Pancreas (tissue), 10 donors: ENCODE data around the gene TRPM8. TPM values are rescaled to one million over a fixed set of nuclear protein-coding genes. Genes with fewer than 3 reads are reported as not detected.
A peak's percentile ranks its signal among the peaks of the same experiment; 100 is the strongest.

Experiments
- ATAC-seq, 4 donors: fragments of 200-7000 bp; cut with Tn5 transposase; one replicate each; pipeline versions ENCODE4 v1.8.0 to v1.9.1; 2020; ENCODE audit warnings: mild to moderate bottlenecking in 4 of 4, moderate library complexity in 4 of 4
- DNase-seq, 6 donors: peaks; one replicate each; pipeline ENCODE4 v3.0.0-alpha.2; 2020
- FAIRE-seq: peaks from 2 replicates; lab custom pipeline; 2012; peaks lifted over from hg19 to GRCh38; lab: Jason Lieb, UNC
- H3K27ac ChIP-seq, 4 donors: fragments of 200-600 bp; sonication (generic); 1 replicate in 3 of 4; 2 replicates in 1 of 4; pipeline versions ENCODE4 v1.5.0 to v1.8.0; 2020
- H3K27me3 ChIP-seq, 4 donors: fragments of 200-600 bp; one replicate each; pipeline ENCODE4 v1.8.0; 2021
- H3K36me3 ChIP-seq, 3 donors: fragments of 200-600 bp; sonication (generic) in 1 of 3; one replicate each; pipeline versions ENCODE4 v1.5.0 to v1.8.0; 2020 to 2021
- H3K4me1 ChIP-seq, 3 donors: fragments of 200-600 bp; one replicate each; pipeline ENCODE4 v1.8.0; 2021
- H3K4me3 ChIP-seq, 4 donors: fragments of 200-600 bp; sonication (generic) in 2 of 4; one replicate each; pipeline versions ENCODE4 v1.5.0 to v1.8.0; 2020 to 2021
- H3K9me3 ChIP-seq, 4 donors: fragments of 200-600 bp; one replicate each; pipeline ENCODE4 v1.8.0; 2021
- CTCF ChIP-seq, 4 donors: fragments of 200-600 bp; sonication (generic) in 3 of 4; IDR thresholded peaks; one replicate each; pipeline versions ENCODE4 v1.5.0 to v1.8.0; 2021; ENCODE audit warnings: antibody characterized with exemption in 4 of 4
- WGBS, 2 donors: extraction: QIAGEN DNeasy Blood & Tissue Kit; methylation state at CpG; one replicate each; pipeline ENCODE4 v1.1.7; 2013; 5-methylcytosine and 5-hydroxymethylcytosine counted together
- intact Hi-C, 3 donors: fragments of 100-400 bp; cut with DNase I; formaldehyde crosslinking; loops; one replicate each; pipeline versions ENCODE4 v1.11.1 to v1.14.2; 2022
- polyA plus RNA-seq, 2 donors: library from polyadenylated mRNA; stranded (reverse); fragments of 200-250 nt; gene quantifications; one replicate each; pipeline ENCODE4 v1.2.3, GENCODE V29; 2013
- total RNA-seq, 6 donors: library from RNA; stranded (reverse); fragmentation: NEBNext Ultra II Directional in 4 of 6; extraction: Animal tissue kit (Norgen Biotek cat#: 25700) in 4 of 6; gene quantifications; one replicate each; pipeline versions ENCODE4 v1.2.1 to v1.2.4, GENCODE V29; 2021 to 2023
- donor health status: healthy with polysubstance abuse.
- donor health status: DM: no; HTN: no; CAD: no; lungs with moderate emphysema.
- donor health status: DM: no; HTN: no; CAD: no.
- donor health status: control.
- donor health status: control.
- donor health status: Bipolar disorder and iron deficiency.
- donor health status: DM: yes; HTN: yes; CAD: no.
- donor health status: DM: no; HTN: no; CAD: no.
- donor health status: DM: no; HTN: no; CAD: no.
- donor health status: DM: yes; HTN: yes; CAD: no.

TRPM8 gene
- total and polyA plus RNA-seq, 8 donors = 0.08 to 1.00 (median 0.23) TPM; not detected in 1

DNA sequence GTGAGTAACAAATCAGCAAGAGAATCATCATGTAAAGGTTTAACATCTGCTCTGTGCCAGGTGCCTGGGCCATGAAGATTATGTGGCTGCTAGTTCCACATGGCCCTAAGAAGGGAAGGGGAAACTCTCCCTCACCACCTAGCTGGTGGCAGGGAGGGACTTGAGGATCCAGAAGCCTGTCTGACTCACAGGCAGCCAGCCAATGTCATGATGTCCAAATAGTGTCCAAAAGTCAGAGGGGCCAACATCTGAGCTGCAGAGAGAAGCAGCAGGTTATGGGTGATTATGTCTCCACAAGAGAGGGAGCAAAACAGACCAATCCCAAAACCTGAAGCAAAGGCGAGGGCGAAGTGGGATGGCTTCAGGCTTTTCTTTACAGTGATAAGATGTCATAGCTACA lies 71.4 kb downstream of the TRPM8 start:
- Histone ChIP-seq H3K27ac (no peak overlapping the region), H3K27me3 (no peaks in the 10 kb centered on the region), H3K9me3 (no peaks in the 10 kb centered on the region), H3K4me1 (no peaks in the 10 kb centered on the region), H3K4me3 (no peak overlapping the region), H3K36me3 (no peaks in the 10 kb centered on the region)
- FAIRE-seq = no peak
- 88 to 97% methylated on average over 2 of the region's 2 CpGs for WGBS, 2 donors
- no peak for ATAC-seq
- DNase-seq = no peak
- intact Hi-C loops = loop anchor here in 1 of 3 donors (10.0 kb wide), 1 partner anchor 556 kb away; no protein-coding TSS in a partner anchor
- no peak for TF ChIP-seq CTCF (IDR thresholded peaks at IDR 0.05)

GRCh38 chr2:233989221-233989858 lies 72.2 kb downstream of the TRPM8 start:
- ATAC-seq = no peak
- Histone ChIP-seq H3K36me3 (no peaks in the 10 kb centered on the region), H3K27me3 (no peaks in the 10 kb centered on the region), H3K9me3 (no peaks in the 10 kb centered on the region), H3K4me1 (no peaks in the 10 kb centered on the region), H3K27ac (no peak overlapping the region), H3K4me3 (no peak overlapping the region)
- TF ChIP-seq CTCF (IDR thresholded peaks at IDR 0.05) = no peak
- FAIRE-seq = no peak
- intact Hi-C loops = loop anchor here in 1 of 3 donors (10.0 kb wide), 1 partner anchor 555 kb away; no protein-coding TSS in a partner anchor
- WGBS, 2 donors = 71 to 75% methylated on average over 13 of the region's 13 CpGs
- no peak for DNase-seq

DNA sequence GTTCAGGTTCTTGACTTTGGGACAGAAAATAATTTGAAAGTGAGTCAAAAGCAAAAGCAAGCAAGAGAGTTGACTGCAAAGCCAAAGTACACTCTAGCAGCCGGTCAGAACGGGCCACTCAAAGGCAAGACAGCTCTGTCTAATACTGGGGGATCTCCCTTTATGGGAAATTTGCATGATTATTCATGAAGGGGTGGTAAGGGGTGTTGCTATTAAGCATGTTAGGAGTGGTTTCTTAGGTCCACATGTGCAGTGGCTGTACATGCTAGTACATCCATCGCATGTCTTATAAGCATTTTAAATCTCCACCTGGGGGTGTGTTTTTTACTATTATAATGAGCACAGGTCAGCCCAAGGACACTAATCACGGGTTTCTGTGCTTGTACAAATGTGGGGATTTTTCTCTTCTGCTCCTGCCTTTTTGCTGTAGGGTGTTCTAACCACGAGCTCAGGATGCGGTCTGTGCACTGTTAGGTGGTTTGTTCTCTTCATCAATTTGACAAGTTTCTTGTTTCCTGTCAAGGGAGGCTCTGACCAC lies 73.2 kb downstream of the TRPM8 start:
- H3K4me1 ChIP-seq = peaks cover 0 to 8% (median 0%) of the 10 kb centered on the region in 3 donors
- H3K27me3 ChIP-seq = no peaks in the 10 kb centered on the region
- no peak overlapping the region for H3K27ac ChIP-seq
- no peak overlapping the region for H3K4me3 ChIP-seq
- intact Hi-C loops = no loop called here
- FAIRE-seq (no peak), DNase-seq (no peak), ATAC-seq (peak in 1 of 4 donors; percentile 20)
- H3K9me3 ChIP-seq = no peaks in the 10 kb centered on the region
- WGBS, 2 donors = 62 to 77% methylated on average over 6 of the region's 6 CpGs
- H3K36me3 ChIP-seq = no peaks in the 10 kb centered on the region
- TF ChIP-seq CTCF (IDR thresholded peaks at IDR 0.05) = no peak

DNA sequence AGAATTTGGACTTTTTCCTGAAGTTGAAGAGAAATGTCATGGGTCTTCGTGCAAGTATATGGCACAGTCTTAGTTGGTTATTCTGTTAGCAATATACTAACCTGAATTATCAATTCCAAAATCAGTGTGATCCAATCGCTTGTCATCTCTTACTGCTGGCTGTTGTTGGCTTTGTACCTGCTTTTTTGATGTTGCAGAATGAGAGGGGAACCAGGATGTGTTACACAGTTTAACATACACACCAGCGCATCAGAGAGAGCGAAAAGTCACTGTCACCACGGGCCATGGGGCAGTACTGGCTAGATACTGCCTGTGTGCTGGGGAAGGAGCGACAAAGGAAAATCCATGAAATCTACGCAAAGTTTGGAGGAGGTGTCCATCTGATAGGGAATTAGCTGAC lies 74.0 kb downstream of the TRPM8 start:
- Histone ChIP-seq H3K4me3 (no peak overlapping the region), H3K36me3 (no peaks in the 10 kb centered on the region), H3K9me3 (no peaks in the 10 kb centered on the region), H3K27ac (no peak overlapping the region), H3K27me3 (no peaks in the 10 kb centered on the region), H3K4me1 (peaks cover 0 to 8% (median 0%) of the 10 kb centered on the region in 3 donors)
- ATAC-seq (no peak), FAIRE-seq (no peak), DNase-seq (no peak)
- intact Hi-C loops = no loop called here
- 84 to 94% methylated on average over 7 of the region's 7 CpGs for WGBS, 2 donors
- no peak for TF ChIP-seq CTCF (IDR thresholded peaks at IDR 0.05)
